Measurements from ENCODE around the gene ANKS1B. TPM values are rescaled to one million over a fixed set of nuclear protein-coding genes. Genes with fewer than 3 reads are reported as not detected.

Gene ANKS1B
- polyA plus RNA-seq, 1 experiment = 0.27 TPM

GRCh38 chr12:99549196-99549595 lies 435.5 kb downstream of the ANKS1B start:
- Histone ChIP-seq H3K4me3 (ENCODE audit: low read depth, low read length) (no peak overlapping the region), H3K36me3 (ENCODE audit: control insufficient read depth, insufficient read depth, low read length) (no peaks in the 10 kb centered on the region), H3K27me3 (ENCODE audit: control insufficient read depth, insufficient read depth, low read length) (no peaks in the 10 kb centered on the region)
- ChIA-PET POLR2A (no interaction called here), CTCF (no interaction called here)
- no peak for DNase-seq (ENCODE audit: low read depth)
- no peak for TF ChIP-seq CTCF (IDR thresholded peaks at IDR 0.05; ENCODE audit: insufficient read depth, low read depth, low read length)

- ChIA-PET CTCF (no interaction called here), POLR2A (no interaction called here)
- Histone ChIP-seq H3K27me3 (ENCODE audit: control insufficient read depth, insufficient read depth, low read length) (no peaks in the 10 kb centered on the region), H3K36me3 (ENCODE audit: control insufficient read depth, insufficient read depth, low read length) (no peaks in the 10 kb centered on the region), H3K4me3 (ENCODE audit: low read depth, low read length) (no peak overlapping the region)
- no peak for DNase-seq (ENCODE audit: low read depth)
- no peak for TF ChIP-seq CTCF (IDR thresholded peaks at IDR 0.05; ENCODE audit: insufficient read depth, low read depth, low read length)
These were observed 440.3 kb downstream of the ANKS1B start for GRCh38 chr12:99544457-99544856.

GRCh38 chr12:99529966-99530365 lies 454.8 kb downstream of the ANKS1B start:
- DNase-seq (ENCODE audit: low read depth) = peak; percentile 12
- TF ChIP-seq CTCF (IDR thresholded peaks at IDR 0.05; ENCODE audit: insufficient read depth, low read depth, low read length) = no peak
- H3K4me3 ChIP-seq (ENCODE audit: low read depth, low read length) = no peak overlapping the region
- no peaks in the 10 kb centered on the region for H3K36me3 ChIP-seq (ENCODE audit: control insufficient read depth, insufficient read depth, low read length)
- H3K27me3 ChIP-seq (ENCODE audit: control insufficient read depth, insufficient read depth, low read length) = no peaks in the 10 kb centered on the region
- CTCF ChIA-PET = no interaction called here
- POLR2A ChIA-PET = no interaction called here

DNA sequence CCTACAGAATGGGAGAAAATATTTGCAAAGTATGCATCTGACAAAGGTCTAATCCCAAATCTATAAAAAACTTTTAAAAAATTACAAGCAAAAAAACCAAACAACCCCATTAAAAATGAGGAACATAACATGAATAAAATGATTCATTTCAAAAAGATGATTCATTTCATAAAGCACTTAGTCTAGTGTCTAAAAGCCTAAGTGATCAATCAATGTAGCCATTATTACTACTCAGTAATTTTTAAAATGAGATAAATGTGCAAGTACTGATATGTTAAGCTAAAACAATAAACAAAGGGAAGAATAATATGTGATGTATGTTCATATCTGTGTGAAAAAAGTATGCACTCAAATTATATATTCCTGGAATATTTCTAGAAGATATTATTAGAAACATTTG lies 456.3 kb downstream of the ANKS1B start:
- H3K27me3 ChIP-seq (ENCODE audit: control insufficient read depth, insufficient read depth, low read length) = no peaks in the 10 kb centered on the region
- POLR2A ChIA-PET = no interaction called here
- no peak for TF ChIP-seq CTCF (IDR thresholded peaks at IDR 0.05; ENCODE audit: insufficient read depth, low read depth, low read length)

GRCh38 chr12:99523853-99524252 lies 460.9 kb downstream of the ANKS1B start:
- no peak for DNase-seq (ENCODE audit: low read depth)
- H3K36me3 ChIP-seq (ENCODE audit: control insufficient read depth, insufficient read depth, low read length) = no peaks in the 10 kb centered on the region
- no peaks in the 10 kb centered on the region for H3K27me3 ChIP-seq (ENCODE audit: control insufficient read depth, insufficient read depth, low read length)
- ChIA-PET POLR2A (no interaction called here), CTCF (interaction anchor here (0.5 kb wide), 1 partner anchor 134 kb away, joined by 3 read pairs; no protein-coding TSS in a partner anchor)
- no peak overlapping the region for H3K4me3 ChIP-seq (ENCODE audit: low read depth, low read length)
- TF ChIP-seq CTCF (IDR thresholded peaks at IDR 0.05; ENCODE audit: insufficient read depth, low read depth, low read length) = no peak

More for the DNA sequence above, 456.3 kb downstream of the ANKS1B start:
- Histone ChIP-seq H3K36me3 (ENCODE audit: control insufficient read depth, insufficient read depth, low read length) (no peaks in the 10 kb centered on the region), H3K4me3 (ENCODE audit: low read depth, low read length) (no peak overlapping the region)
- CTCF ChIA-PET = no interaction called here
- no peak for DNase-seq (ENCODE audit: low read depth)
